Ishikawa (cell line): ENCODE data around the gene SLC7A7.

Experiments
- CEBPB ChIP-seq: IDR thresholded peaks from 2 replicates; pipeline ENCODE4 v1.6.1; 2012
- CREB1 ChIP-seq: IDR thresholded peaks from 2 replicates; pipeline ENCODE4 v1.6.1; 2012; ENCODE audit warnings: low read depth
- EGR1 ChIP-seq: IDR thresholded peaks from 2 replicates; pipeline ENCODE4 v1.6.1; 2012
- EP300 ChIP-seq: IDR thresholded peaks from 2 replicates; pipeline ENCODE4 v1.6.1; 2012; ENCODE audit warnings: borderline replicate concordance
- MAX ChIP-seq: IDR thresholded peaks from 2 replicates; pipeline ENCODE4 v1.6.1; 2012
- REST ChIP-seq: IDR thresholded peaks from 2 replicates; pipeline ENCODE4 v1.6.1; 2012; ENCODE audit warnings: low read depth, mild to moderate bottlenecking
- YY1 ChIP-seq: IDR thresholded peaks from 2 replicates; pipeline ENCODE4 v1.6.1; 2012; ENCODE audit warnings: low read depth

- TF ChIP-seq MAX (no peak), YY1 (no peak), EP300 (no peak), CEBPB (no peak), EGR1 (no peak), CREB1 (no peak), REST (no peak)
Observed at GRCh38 chr14:22842211-22843122, 27.2 kb upstream of the SLC7A7 start.
